ENCODE results near the gene TOR1A.

DNA sequence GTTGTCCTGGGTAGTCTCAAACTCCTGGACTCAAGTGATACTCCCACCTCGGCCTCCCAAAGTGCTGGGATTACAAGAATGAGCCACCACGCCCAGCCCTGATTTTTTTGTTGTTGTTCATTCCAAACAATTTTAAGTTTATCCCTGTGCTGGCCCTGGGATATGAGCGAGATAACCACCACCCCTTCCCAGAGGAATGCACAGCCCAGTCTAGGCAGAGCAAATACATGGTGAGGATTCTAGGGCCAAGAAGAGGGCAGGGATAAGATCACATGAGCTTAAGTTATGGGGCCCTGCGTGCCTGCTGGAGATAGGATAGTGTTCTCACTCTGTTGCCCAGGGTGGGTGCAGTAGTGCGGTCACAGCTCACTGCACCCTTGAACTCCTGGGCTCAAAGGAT is 42.0 kb downstream of the TOR1A start:
- TF ChIP-seq, protein P1, sequence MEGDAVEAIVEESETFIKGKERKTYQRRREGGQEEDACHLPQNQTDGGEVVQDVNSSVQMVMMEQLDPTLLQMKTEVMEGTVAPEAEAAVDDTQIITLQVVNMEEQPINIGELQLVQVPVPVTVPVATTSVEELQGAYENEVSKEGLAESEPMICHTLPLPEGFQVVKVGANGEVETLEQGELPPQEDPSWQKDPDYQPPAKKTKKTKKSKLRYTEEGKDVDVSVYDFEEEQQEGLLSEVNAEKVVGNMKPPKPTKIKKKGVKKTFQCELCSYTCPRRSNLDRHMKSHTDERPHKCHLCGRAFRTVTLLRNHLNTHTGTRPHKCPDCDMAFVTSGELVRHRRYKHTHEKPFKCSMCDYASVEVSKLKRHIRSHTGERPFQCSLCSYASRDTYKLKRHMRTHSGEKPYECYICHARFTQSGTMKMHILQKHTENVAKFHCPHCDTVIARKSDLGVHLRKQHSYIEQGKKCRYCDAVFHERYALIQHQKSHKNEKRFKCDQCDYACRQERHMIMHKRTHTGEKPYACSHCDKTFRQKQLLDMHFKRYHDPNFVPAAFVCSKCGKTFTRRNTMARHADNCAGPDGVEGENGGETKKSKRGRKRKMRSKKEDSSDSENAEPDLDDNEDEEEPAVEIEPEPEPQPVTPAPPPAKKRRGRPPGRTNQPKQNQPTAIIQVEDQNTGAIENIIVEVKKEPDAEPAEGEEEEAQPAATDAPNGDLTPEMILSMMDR (conservative IDR thresholded peaks at IDR 0.05; ENCODE audit: low read depth, low read length): no peak
- no peak for TF ChIP-seq EZH2 (IDR thresholded peaks at IDR 0.05; ENCODE audit: low read length, unreplicated experiment)

All from PC-3 (cell line).